HG02884 (cell line): ENCODE measurements around the gene TBC1D25.
A peak's percentile ranks its signal among the peaks of the same experiment; 100 is the strongest.
"Not testable (repeated sequence)": the region's sequence is repeated elsewhere in the genome, so short reads cannot be mapped to it uniquely, and the experiment has no call there.

Experiments
- ATAC-seq: cut with Tn5 transposase; IDR thresholded peaks from one replicate; pipeline ENCODE4 v1.9.1; 2021; ENCODE audit warnings: mild to moderate bottlenecking, moderate library complexity; ENCODE audit not compliant: unreplicated experiment

Gene TBC1D25

GRCh38 chrX:48514868-48515460 lies 24.6 kb upstream of the TBC1D25 start:
- no peak for ATAC-seq

DNA sequence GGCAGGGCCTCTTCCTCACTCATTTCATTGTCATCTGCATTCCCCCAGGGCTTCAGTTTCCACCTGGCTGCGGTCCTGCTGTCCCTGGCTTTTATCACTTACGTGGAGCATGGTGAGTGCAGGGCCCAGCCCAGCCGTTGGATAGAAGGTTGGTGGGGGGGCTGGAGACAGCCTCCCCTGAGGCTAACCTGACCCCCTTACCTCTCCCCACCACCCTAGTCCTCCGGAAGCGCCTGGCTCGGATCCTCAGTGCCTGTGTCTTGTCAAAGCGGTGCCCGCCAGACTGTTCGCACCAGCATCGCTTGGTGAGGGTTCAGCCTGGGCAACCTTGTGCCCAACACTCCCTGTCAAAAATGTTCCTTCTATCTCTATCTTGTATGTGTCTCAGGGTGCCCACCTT lies 23.7 kb upstream of the TBC1D25 start:
- no peak for ATAC-seq

- no peak for ATAC-seq
These were observed 23.2 kb upstream of the TBC1D25 start for GRCh38 chrX:48516285-48516684.

DNA sequence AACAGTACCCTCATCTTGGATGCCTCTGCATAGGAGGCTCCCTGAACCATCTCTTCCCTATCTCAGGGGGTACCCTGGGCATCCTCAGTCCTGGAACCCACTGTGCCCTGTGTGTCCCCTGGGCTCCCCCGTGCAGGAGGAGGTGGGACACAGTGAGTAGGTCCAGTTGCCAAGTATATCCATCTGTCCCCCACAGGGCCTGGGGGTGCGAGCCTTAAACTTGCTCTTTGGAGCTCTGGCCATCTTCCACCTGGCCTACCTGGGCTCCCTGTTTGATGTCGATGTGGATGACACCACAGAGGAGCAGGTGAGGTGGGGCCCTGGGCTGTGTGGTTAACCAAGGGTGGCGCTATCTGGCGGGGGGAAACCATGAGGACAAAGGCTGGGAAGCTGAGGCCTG lies 22.5 kb upstream of the TBC1D25 start:
- no peak for ATAC-seq

GRCh38 chrX:48519481-48519880 lies 20.0 kb upstream of the TBC1D25 start:
- not testable (repeated sequence) for ATAC-seq

DNA sequence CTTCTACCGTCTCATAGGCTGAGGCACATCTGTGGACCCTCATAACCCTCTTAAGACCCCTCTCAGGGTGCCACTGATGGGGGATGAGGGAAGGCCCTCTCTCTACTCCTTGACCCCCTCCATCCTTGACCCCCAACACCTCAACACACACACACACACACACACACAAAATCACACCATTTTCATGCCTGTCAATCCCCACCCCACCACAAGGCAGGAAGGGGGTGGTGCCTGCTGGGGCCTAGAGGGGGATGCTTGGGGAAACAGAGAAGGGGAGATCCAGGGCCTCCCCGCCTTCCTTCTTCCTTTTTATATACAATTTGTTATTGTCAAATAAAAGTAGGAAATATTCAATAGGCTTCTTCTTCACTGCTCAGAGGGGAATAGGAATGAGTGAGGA lies 19.1 kb upstream of the TBC1D25 start:
- no peak for ATAC-seq

DNA sequence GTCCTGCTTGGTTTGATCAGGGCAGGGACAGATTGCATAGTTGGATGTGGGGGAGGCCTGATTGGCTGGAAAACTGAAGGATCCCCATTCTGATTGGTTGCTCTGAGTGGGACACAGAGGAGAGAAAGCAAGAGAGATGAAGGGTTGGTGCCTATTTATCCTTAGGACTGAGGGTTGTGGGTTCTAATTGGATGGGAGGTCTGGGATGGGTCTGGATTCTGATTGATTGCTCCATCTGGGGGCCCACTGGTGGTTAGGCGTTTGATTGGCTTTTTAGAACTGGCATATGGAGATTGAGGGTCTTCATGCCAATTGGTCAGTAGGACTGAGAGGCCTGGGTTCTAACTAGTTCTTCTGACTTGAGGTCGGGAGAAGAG lies 18.6 kb upstream of the TBC1D25 start:
- ATAC-seq = no peak

DNA sequence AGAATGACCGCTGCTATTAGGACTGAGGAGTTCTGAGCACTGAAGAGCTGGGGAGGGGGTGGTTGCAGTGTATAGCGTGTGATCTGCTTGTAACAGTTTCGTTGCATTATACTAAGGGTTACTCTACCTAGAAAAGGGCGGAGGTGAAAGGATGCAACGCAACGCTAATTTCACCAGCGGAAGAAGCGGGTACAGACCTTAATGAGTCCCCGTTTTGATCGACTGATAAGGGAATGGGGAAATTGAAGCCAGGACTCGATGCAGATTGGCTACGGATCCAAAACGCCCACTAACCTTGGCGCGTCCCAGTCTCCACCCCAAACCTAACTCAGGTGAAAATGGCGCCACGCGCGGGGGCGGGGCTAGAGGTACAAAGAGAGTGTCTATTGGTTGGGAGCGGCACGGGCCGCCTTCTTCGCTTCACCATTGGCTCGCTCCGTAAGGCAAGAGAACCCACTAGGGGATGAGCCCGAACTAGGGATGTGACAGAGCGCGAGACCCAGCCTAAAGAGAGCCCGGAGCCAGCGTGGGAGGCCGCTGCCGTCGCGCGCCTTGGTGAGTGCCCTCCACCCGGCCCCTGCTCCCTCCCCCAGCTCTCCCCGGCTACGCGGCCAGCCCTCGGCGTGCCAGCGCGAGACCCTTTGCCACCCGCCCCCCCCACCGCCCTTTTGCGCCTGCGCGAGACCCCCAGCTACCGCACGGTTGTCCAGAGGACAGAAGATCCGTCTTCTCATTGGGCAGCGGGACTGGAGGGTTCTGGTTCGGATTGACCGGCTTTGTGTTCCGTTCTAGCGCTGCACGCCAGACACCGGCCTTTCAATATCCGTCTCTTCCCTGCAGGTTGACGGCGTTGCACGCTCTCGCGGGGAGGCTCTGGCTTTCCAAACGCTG lies 17.9 kb upstream of the TBC1D25 start, which contains the start of gene EBP:
Gene EBP, plus strand, starts transcription at position 456 of the 891 bp plus-strand sequence. CDS start 1,964 bp downstream, outside the sequence.
- ATAC-seq = peak; percentile 95

DNA sequence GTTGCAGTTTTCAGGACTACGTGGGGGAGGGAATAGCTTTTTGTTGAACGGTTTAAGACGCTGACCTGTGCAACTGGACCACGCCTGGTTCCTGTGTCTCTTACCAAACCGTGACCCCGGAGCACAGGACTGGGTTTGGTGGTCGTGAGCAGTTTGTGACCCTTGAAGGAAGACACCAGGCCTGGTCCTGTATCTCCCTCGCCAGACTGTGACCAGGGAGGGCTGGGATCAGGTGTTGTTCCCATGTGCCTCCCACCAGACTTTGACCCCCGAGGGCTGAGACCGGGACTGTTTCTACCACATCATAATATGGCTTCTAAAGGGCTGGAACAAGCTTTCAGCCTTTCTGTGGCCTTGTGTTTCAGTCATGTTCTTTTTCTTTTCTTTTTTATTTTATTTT lies 17.2 kb upstream of the TBC1D25 start:
- no peak for ATAC-seq

GRCh38 chrX:48523682-48524081 lies 15.8 kb upstream of the TBC1D25 start:
- ATAC-seq = no peak

DNA sequence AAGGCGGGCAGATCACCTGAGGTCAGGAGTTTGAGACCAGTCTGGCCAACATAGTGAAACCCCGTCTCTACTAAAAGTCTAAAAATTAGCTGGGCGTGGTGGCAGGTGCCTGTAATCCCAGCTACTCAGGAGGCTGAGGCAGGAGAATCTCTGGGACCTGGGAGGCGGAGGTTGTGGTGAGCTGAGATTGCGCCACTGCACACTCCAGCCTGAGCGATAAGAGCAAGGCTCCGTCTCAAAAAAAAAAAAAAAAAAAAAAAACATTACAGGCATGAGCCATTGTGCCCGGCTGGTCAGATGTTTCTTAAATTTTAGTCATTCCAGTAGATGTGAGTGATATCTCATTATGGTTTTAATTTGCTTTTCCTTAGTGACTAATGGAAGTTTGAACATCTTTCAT lies 13.7 kb upstream of the TBC1D25 start:
- ATAC-seq = not testable (repeated sequence)

GRCh38 chrX:48530736-48531135 lies 8.8 kb upstream of the TBC1D25 start:
- no peak for ATAC-seq

- no peak for ATAC-seq
These were observed 8.1 kb upstream of the TBC1D25 start for GRCh38 chrX:48531358-48531959.

- no peak for ATAC-seq
These were observed 7.4 kb upstream of the TBC1D25 start for GRCh38 chrX:48532161-48532560.

- no peak for ATAC-seq
These were observed 6.3 kb upstream of the TBC1D25 start for GRCh38 chrX:48533165-48533564.

DNA sequence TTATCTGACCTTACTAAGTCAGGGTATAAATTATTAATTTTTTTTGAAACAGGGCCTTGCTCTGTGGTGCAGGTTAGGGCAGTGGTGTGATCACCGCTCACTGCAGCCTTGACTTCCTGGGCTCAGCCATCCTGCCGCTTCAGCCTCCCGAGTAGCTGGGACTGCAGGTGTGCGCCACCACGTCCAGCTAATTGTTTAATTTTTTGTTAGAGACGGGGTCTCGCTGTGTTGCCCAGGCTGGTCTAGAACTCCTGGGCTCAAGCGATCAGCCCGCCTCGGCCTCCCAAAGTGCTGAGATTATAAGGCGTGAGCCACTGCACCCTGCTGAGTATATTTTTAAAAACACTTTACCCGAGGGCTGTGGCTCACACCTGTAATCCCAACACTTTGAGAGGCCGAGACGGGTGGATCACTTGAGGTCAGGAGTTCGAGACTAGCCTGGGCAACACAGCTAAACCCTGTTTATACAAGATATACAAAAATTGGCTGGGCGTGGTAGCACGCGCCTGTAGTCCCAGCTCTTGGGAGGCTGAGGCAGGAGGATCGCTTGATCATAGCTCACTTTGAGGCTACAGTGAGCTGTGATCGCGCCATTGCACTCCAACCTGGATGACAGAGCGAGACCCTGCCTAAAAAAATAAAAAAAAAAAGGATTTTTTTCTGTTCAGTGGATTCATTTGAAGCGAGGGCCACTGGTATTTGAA lies 721 bp upstream of the TBC1D25 start:
- no peak for ATAC-seq

DNA sequence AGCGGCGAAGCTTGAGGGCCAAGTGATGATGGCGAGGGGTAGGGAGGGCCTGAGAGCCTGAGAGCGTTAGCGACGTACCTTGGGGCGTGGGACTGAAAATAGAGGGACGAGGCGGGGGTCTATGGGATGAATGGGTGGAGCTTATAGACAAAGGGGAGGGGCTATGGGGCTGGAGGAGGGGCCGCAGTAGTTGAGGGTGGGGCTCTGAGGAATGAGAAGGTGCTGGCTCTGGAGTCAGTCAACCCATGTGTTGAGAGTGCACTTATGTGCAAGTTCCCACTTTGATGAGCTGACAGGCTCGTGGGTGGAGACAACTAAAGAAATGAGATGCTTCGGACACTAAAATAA lies 488 bp downstream of the TBC1D25 start:
- ATAC-seq = peak; percentile 17

- no peak for ATAC-seq
These were observed 966 bp downstream of the TBC1D25 start for GRCh38 chrX:48540480-48540879.

DNA sequence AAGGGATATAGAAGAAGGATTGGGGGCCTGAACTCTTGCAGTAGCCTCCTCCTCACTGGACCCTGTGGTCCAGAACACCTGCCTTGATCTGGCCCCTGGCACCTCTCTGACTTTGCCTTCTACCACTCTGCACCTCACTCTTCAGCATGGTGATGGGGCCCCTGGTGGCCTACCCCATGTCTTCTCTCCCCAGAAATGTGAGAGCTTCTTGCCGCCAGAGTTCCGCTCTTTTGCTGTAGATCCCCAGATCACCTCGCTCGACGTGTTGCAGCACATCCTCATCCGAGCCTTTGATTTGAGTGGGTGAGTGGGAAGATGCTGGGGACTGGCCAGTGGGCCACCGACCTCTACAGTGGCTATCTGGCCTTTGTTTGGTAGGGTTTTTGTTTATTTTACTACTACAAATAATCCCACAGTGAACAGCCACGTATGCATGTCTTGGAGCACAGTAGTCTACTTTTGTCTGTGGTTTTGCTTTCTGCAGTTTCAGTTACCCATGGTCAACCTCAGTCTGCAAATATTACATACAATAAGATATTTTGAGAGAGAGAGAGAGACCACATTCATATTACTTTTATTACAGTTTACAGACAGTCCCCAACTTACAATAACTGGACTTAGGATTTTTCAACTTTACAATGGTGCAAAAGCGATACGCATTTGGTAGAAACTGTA lies 1.8 kb downstream of the TBC1D25 start:
- no peak for ATAC-seq

GRCh38 chrX:48548871-48549270 lies 9.4 kb downstream of the TBC1D25 start:
- ATAC-seq = no peak
